CD4-positive, alpha-beta T cell treated with Interleukin-15 for 1 hour (primary cell): ENCODE results near the gene OSBPL2.

ENCODE experiments used
- DNase-seq: peaks from one replicate; pipeline ENCODE4 v3.0.0-alpha.2; 2020

OSBPL2 gene

GRCh38 chr20:62208061-62208794 lies 30.1 kb upstream of the OSBPL2 start:
- no peak for DNase-seq

- no peak for DNase-seq
These were observed 29.2 kb upstream of the OSBPL2 start for GRCh38 chr20:62208795-62209755.

- no peak for DNase-seq
These were observed 28.3 kb upstream of the OSBPL2 start for GRCh38 chr20:62209850-62210495.

GRCh38 chr20:62210496-62210855 lies 27.8 kb upstream of the OSBPL2 start:
- DNase-seq = no peak

- no peak for DNase-seq
These were observed 27.1 kb upstream of the OSBPL2 start for GRCh38 chr20:62211216-62211615.

- no peak for DNase-seq
These were observed 26.5 kb upstream of the OSBPL2 start for GRCh38 chr20:62211769-62212288.

GRCh38 chr20:62212299-62212698 lies 26.0 kb upstream of the OSBPL2 start:
- no peak for DNase-seq

- no peak for DNase-seq
These were observed 24.3 kb upstream of the OSBPL2 start for GRCh38 chr20:62214067-62214466.

GRCh38 chr20:62215020-62215990 lies 23.0 kb upstream of the OSBPL2 start:
- DNase-seq = no peak

GRCh38 chr20:62215991-62216635 lies 22.2 kb upstream of the OSBPL2 start:
- no peak for DNase-seq

- DNase-seq = no peak
These were observed 21.4 kb upstream of the OSBPL2 start for GRCh38 chr20:62216636-62217566.

- no peak for DNase-seq
These were observed 20.2 kb upstream of the OSBPL2 start for GRCh38 chr20:62217913-62218773.

- no peak for DNase-seq
These were observed 19.0 kb upstream of the OSBPL2 start for GRCh38 chr20:62219101-62219991.

GRCh38 chr20:62219992-62220665 lies 18.2 kb upstream of the OSBPL2 start, which contains the start of gene HRH3:
Gene HRH3, minus strand, starts transcription at chr20:62220278. Its CDS starts 308 bp downstream, at chr20:62219970.
- no peak for DNase-seq

- no peak for DNase-seq
These were observed 17.4 kb upstream of the OSBPL2 start for GRCh38 chr20:62220666-62221568.

- no peak for DNase-seq
These were observed 16.0 kb upstream of the OSBPL2 start for GRCh38 chr20:62222266-62222850.
